C4-2B (cell line): Measurements from ENCODE around the gene OSBPL6.
"Not testable (repeated sequence)": the region's sequence is repeated elsewhere in the genome, so short reads cannot be mapped to it uniquely, and the experiment has no call there.

Experiments used
- H3K27ac ChIP-seq: fragments of 450-650 bp; 2 replicates; pipeline ENCODE4 v1.5.1; 2017
- ZFX ChIP-seq: fragments of 450-650 bp; IDR thresholded peaks from 2 replicates; pipeline ENCODE4 v1.6.1; 2017
- TF ChIP-seq, protein P1 (sequence below): fragments of 450-650 bp; conservative IDR thresholded peaks from 2 replicates; pipeline ENCODE4 v1.5.1; 2017; ENCODE audit warnings: mild to moderate bottlenecking

OSBPL6 gene

DNA sequence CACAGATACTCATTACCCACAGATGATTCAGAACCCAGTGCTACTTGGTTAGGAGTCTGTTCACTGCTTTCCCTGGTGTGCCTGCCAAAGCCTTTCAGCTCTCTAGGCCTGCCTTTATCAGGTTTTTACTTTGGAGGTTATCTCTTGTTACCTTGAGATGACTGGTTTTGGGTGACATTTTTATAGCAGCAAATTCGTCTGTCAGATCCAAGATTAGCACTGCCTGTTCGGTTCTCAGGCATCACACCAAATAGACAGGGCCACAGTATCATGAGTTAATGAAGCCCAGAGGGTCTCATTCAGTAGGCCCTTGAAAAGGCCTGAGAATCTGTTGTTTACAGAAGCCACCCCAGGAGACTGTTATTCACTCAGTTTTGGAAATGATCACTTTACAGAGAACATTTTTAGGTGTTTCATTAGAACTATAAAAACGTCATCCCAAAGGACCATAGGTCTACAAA is 121.2 kb downstream of the OSBPL6 start:
- TF ChIP-seq, protein P1, sequence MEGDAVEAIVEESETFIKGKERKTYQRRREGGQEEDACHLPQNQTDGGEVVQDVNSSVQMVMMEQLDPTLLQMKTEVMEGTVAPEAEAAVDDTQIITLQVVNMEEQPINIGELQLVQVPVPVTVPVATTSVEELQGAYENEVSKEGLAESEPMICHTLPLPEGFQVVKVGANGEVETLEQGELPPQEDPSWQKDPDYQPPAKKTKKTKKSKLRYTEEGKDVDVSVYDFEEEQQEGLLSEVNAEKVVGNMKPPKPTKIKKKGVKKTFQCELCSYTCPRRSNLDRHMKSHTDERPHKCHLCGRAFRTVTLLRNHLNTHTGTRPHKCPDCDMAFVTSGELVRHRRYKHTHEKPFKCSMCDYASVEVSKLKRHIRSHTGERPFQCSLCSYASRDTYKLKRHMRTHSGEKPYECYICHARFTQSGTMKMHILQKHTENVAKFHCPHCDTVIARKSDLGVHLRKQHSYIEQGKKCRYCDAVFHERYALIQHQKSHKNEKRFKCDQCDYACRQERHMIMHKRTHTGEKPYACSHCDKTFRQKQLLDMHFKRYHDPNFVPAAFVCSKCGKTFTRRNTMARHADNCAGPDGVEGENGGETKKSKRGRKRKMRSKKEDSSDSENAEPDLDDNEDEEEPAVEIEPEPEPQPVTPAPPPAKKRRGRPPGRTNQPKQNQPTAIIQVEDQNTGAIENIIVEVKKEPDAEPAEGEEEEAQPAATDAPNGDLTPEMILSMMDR, result no peak
- no peak for TF ChIP-seq ZFX
- H3K27ac ChIP-seq, result no peak overlapping the region

GRCh38 chr2:178317811-178318210 is 123.5 kb downstream of the OSBPL6 start:
- no peak overlapping the region for H3K27ac ChIP-seq
- no peak for TF ChIP-seq ZFX
- TF ChIP-seq, protein P1, result no peak

- no peak for TF ChIP-seq ZFX
- TF ChIP-seq, protein P1, result no peak
- no peak overlapping the region for H3K27ac ChIP-seq
Observed at GRCh38 chr2:178320011-178320585, 125.8 kb downstream of the OSBPL6 start.

GRCh38 chr2:178322068-178322467 is 127.8 kb downstream of the OSBPL6 start:
- H3K27ac ChIP-seq, result no peak overlapping the region
- no peak for TF ChIP-seq ZFX
- TF ChIP-seq, protein P1, result no peak

GRCh38 chr2:178323331-178323730 is 129.0 kb downstream of the OSBPL6 start:
- not testable (repeated sequence) for H3K27ac ChIP-seq

GRCh38 chr2:178324077-178324476 is 129.8 kb downstream of the OSBPL6 start:
- H3K27ac ChIP-seq, result no peak overlapping the region
- TF ChIP-seq, protein P1, result no peak
- TF ChIP-seq ZFX, result no peak

DNA sequence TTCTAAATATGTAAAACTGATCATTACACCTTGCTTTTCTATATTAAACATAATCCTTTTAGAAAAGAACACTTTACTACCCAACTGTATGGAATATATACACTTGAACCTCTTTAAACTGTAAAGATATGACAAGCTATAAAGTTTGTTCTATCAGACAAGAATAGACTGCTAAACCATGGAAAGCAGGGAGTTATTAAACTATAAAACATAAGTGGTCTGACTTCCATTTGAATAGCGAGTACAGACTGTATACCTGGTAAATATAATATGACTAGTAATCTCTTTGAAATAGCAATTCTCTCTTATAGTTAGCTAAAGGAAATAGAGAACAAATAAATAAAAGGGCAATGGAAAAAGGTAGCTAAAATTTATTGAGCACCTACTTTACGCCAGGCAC is 131.0 kb downstream of the OSBPL6 start:
- TF ChIP-seq, protein P1, result no peak
- no peak for TF ChIP-seq ZFX
- no peak overlapping the region for H3K27ac ChIP-seq

DNA sequence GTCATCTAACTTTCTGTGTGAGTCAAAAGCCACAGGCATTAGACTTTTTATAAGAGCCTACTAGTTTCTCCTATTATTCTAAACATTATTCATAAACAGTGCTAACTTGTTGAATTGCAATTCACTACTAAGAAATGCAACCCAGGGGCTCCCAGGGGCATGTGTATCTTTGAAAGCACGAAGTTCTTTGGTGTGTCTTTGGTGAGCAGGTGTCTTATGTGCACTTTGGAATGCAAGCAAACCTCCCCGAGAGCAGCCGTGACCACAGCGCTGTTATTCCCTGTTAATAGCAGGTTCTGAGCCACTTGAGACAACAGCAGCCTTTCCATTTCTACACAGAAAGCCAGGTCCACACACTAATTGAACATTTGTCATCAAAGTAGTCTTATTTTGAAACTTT is 133.2 kb downstream of the OSBPL6 start:
- TF ChIP-seq, protein P1, result no peak
- TF ChIP-seq ZFX, result no peak
- no peak overlapping the region for H3K27ac ChIP-seq
